COLO829 (cell line): ENCODE results near the gene C1orf74.
"Not testable (repeated sequence)": the region's sequence is repeated elsewhere in the genome, so short reads cannot be mapped to it uniquely, and the experiment has no call there.

Experiments
- DNase-seq: peaks from one replicate; pipeline ENCODE4 v3.0.0; 2012; ENCODE audit warnings: low spot score

C1orf74 gene

DNA sequence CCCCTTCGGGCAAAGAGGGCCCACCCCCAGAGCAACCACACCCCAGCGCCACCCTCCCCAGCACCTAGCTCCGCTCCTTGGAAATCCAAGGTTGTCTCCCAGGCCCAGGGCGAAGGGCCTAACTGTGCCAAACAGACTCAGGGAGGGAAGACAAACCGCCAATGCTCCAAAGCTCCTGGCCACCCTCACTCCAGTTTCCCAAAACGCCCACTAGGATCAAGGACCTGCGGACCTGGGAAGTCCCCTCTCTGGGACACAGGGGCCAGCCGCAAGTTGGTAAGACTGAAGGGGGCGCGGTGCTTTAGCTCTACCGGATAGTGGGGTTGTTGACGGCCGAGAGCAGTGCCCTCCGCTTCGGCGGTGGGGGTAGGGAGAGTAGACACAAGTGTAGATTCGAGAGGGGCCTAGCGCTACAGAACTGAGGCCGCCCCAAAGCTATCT is 21.0 kb upstream of the C1orf74 start:
- DNase-seq, result no peak

DNA sequence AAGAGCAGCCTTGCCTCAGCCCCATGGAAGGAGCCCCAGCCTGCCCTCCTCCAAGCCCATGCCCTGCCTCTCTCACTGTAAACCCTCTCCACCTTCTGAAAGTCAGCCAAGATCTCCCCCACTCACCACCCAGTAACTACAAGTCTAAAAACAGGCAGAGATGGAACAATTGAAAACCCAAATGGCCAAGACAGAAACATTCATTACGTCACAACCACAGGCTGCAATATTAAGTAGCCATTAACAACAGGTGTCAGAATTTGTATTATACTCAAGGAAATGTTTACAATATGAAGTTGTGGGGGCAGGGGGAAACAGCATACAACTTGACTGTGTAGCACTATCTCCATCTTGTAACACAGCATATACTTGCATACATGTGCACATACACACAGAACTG is 19.2 kb upstream of the C1orf74 start:
- no peak for DNase-seq

DNA sequence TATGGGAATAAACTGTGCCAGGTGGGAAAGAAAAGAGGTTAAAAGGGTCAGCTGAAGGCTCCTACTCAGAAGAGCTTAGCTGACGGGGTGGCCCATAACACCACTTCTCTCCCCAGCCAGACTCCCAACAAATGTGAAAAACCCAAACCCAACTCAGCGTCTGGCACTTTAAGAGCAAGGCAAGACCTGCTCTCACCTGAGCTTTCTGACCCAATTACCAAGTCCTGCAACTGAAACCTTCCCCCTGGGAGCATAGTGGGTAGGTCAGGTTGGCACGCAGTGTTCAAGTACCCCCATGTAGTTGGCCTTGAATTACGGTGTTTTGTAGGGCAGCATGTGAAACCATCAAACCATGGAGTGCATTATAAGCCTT is 18.4 kb upstream of the C1orf74 start:
- DNase-seq, result no peak

DNA sequence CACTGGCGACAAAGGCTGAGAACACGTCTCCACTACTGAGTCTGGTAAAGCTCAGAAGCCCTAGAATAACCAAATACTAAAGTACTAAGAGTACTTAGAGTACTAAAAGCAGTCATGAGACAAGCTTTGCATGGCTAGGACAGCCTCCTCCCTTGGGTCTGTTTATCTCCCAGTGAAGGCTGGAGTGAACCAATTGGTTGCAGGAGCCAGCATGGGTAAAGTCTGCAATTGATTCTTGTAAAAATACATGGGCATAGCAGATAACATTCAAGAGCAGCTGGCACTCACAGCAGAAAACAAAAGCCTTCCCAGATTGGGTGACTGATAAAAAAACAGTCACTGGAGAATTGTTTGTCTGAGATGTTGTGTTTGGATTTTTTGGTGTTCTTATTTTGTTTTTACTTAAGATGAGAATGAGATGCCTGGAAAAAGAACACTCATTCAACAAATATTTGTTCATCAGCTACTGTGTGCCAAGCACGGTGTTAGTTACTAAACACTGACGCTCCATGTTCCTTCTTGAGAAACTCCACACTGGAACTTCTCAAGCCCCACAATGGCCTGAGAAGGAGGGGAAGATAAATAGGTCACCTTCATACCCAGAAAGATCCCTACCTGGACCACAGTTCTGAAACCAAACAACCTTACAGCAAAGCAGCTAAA is 17.9 kb upstream of the C1orf74 start:
- no peak for DNase-seq

DNA sequence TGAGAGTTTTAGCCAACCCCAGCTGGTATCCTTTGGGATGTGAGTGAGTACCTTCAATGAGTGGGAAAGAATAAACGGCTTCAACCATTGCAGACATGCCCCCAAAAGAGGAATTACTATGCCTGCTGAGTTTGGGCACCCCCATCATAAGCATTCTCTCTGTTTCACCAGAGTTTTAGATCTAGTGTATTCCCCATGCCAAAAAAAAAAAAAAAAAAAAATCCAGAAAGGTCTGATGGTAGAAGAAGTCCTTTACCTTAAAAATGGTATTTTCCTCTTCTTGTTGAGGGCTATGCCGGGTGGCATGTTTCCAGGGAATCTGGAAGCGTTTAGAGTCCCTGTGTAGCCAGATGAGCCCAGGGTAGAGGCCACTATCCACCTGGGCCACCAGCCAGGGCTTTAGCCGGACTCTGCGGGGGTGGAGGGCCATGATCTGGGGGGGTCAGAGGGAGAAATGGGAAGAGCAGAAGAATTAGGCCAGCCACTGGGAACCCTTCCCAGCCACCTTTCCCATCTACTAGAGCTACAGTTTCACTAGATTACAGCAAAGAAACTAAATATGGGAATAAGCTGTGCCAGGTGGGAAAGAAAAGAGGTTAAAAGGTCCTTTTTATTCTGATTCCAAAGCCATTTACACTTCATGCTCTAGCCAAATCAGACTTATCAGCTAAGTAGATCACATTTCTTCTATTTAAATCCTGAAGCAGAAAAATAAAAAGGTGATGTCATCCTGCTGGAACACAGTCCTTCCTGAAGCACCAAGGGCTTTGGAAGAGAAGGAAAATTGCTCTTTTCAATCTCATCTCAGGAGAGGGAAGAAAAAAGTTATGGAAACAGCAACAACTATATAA is 16.9 kb upstream of the C1orf74 start:
- no peak for DNase-seq

DNA sequence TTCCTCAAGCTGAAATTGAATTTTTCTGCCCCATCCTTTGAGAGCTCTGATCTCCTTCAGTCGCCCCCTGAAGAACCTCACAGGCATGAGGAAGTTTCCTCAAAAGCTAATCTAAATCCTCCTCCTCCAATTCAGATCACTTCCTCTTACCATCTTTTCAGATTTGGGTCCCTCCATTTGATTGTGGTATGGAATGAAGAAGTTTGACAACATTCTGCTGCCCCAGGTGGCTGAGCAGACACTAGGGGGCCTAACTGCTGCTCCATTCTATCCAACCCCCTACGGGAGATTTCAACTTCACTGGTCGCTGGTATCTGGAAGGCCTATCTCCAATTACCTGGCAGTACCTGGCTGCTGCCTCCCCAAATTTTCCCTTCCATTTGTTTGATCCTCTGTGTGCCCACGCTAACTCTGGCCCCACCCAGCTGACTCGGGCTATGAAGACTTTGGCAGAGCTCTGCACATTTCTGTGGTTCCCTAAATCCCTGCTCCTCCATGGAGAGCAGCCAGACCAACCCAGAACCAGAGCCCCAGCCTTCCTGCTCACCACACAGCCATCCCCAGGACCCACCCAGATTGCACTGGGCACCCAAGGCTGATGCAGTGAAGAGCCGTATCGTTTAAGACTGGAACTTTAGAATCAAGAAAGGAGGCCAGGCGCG is 13.8 kb upstream of the C1orf74 start:
- no peak for DNase-seq

DNA sequence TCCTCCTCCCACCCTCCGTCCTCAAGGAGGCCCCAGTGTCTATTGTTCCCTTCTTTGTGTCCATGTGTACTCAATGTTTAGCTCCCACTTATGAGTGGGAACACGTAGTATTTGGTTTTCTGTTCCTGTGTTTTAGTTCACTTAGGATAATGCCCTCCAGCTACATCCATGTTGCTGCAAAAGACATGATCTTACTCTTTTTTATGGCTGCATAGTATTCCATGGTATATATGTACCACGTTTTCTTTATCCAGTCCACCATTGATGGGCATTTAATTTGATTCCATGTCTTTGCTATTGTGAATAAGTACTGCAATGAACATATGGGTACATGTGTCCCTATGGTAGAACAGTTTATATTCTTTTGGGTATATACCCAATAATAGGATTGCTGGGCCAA is 9.4 kb upstream of the C1orf74 start:
- not testable (repeated sequence) for DNase-seq

DNA sequence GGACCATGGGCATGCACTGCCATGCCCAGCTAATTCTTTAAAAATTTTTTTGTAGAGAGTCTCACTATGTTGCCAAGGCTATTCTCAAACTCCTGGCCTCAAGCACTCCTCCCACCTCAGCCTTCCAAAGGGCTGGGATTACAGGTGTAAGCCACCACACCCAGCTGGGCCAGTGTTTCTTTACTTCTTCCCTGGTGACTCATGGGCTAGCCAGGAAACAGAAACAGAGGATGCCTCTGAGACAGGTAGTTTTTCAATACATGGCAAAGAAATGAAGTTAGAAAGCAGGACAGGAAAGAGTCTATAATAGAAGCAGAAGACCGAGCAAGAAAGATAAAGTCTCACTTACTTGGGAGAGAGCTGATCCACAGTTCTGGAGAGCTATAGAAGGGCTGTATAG is 7.6 kb upstream of the C1orf74 start:
- no peak for DNase-seq

DNA sequence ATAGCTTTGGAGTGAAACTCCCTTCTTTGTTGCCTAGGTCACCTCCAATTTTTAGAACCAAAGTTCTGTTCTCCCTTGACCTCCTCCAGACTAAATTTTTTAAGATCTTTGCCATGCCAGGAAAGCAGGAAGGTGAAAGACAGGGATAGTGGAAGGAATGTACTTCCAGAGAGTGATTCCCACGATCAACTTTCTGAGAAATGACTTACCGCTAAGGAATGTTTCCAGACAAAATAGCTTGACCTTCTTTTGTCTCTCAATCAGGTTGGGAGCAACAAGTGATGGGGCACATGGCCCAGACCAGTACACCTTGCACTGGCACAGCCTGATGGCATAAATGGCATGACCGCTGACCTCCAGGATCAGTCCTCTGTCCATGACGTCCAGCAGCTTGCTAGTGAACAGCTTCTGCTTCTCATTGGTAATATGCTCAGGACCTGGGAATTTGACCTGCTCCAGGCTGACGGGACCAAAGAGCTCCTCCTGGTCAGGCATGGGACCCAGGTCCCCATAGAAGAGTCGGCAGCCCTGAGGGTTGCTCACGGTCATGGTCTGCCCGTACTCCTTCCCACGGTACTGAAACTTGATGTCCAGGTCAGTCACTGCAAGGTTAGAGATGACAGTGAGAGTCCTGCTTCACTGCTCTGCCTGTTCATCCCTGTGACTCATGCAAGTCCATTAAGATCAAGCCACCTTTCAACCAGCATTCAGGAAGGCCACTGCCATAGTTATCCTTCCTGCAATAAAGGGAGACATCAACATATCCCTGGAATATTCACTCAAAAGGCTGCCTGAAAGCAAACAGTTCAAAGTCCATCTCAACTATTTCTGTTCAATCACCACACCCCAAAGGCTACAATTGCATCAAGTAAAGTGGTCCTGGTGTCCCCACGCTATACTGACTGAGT is 6.2 kb upstream of the C1orf74 start:
- DNase-seq, result no peak

DNA sequence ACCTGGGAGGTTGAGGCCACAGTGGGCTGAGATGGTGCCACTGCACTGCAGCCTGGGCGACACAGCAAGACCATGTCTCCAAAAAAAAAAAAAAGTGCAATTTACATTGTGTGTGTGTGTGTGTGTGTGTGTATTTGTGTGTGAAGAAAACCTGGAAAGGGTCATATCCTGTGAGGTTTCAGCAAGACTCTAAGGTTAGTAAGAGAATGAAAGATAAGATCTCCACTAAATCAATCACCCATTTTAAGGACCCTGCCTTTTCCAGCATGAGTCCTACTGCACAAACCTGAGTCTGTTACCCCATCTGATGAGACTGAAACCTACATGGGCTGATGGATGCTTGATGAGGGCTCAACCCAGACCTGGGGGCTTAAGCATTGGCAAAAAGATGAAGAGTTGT is 4.9 kb upstream of the C1orf74 start:
- DNase-seq, result no peak

DNA sequence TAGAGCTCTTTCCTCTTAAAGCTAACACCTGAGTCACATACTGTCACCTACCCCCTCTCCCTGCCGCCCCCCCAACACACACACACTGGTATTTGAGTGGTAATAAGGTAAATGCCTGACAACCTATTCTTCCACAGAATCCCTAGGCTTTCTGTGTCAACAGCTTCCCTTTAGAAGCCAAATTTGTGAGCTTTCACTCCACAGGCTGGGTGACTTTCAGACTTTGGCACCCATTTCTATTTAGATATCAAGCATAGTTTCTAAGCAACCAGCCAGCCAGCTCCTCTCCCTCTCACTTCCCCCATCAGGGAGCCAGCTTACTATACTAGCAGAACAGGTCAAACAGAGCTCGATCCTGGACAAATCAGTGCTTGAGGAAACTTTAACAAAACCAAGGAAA is 3.2 kb upstream of the C1orf74 start:
- DNase-seq, result no peak

DNA sequence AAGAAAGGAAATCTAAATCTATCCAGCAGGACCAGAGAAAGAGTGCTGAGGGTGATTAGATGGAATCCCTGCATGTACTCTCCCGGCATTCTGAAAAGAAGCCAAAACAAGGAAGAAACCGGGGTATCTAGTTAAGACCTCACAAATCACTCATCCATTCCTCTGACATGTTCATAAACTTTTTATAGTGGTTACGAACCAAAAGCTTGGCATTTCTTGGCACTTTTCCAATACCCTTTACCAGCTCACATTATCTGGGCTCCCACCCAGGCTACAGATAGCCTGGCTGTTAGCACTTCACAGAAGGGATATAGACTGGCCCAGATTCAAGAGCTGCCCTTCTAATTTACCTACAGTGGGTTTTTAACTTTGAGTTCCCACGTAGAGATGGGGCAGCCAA is 1.8 kb upstream of the C1orf74 start:
- DNase-seq, result no peak

DNA sequence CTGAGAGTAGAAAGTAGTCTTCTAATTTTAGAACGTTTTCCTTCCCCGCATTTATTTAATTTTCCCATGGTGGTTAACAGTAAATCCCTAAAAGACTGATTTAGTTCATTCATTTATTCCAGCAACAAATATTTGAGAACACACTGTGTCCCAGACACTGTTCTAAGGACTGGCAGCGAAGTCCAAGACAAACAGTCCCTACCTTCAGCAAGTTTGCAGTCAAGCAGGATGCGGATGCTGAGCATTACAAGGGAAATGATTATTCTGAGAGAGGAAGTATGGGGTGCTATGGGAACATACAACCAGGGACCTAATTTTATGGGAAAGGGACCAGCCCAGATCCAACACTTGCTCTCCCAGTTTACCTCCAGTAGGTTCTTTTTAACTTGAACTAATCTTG is 1.2 kb upstream of the C1orf74 start:
- DNase-seq, result no peak

DNA sequence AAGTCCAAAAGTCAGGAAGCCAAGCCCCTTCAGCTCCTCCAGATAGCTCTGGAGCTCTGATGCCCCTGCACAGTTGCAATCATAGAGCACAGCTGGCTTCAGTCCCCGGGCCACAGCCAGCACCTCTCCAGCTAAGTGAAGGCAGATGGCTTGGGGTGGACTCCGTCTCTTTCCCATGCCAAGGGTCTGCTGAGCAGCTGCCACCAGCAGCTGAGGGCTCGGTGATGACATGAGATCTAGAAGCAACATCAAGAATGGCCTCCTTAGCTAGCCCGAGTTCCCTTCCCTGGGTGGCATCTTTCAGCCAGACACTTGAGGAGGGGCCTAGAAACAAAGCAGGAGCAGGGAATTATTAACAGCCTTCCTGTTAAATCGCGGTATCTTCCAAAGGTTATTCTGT is 973 bp downstream of the C1orf74 start:
- no peak for DNase-seq

DNA sequence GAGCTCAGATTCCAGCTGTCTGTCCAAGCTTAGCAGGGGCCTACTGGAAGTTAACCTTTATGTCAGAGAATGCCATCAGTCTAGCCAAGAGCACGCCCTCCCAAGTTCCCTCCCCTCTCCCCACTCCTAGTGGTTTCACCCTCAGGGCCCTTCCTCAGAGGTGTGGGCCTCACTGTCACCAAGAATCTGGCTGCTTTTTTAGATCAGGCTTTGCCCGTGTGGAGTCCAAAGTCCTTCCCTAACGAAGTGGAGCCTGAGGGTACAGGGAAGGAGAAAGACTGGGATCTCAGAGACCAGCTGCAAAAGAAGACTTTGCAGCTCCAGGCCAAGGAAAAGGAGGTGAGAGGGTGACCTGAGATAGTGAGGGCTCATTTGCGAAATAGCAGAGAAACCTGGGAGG is 4.1 kb downstream of the C1orf74 start:
- no peak for DNase-seq

DNA sequence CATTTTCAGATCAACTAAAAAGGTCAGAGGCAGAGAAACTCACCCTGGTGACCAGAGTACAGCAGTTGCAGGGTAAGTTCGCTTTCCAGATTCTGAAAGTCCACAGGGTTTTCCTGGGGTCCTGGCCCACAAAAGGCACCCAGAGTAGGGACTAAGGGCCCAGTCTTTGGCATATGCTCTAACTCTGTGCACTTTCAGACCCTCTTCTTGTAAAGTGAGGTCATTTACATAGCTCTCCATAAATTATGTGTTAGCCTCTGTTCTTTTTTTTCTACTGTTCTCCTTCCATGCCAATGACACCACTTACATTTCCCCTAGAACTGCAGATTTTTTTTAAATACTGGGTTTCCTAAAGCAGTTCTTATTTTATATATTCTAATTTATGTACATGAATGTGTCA is 6.3 kb downstream of the C1orf74 start:
- no peak for DNase-seq

DNA sequence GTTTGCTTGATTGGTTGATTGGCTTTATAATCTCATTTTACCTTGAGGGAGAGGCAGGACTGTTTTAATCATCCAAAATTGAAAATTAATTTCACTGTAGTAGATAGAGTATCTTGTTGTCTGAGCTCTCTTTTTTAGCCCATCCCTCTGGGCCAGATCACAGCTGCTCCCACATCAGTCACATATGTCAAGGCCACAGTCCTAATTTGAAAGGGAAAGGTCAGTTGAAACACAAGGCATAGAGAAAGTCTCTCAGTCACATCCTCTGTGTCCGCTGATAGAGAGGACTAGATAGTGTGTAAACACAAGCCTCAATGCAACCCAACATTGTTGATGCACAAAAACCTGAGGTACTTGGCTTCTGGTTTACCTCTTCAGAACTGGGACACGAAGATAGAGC is 6.8 kb downstream of the C1orf74 start:
- no peak for DNase-seq

DNA sequence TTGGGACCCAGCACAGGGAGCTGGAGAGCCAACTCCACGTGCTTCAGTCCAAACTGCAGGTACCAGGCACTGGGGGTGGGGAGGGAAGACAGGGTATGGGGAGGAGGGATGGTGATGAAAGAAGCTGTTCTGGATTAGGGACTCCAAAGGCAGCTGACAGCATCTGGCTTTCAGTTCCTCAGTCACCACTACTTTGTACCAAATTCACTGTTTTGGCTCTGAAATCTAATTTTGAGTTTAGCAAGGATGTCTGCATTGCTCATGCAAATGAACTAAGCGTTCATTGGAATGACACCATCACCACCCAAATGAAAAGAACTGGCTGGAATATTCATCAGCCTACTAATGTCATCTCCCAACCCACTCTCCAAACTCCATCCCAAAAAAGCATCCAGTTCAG is 8.7 kb downstream of the C1orf74 start:
- DNase-seq, result no peak

DNA sequence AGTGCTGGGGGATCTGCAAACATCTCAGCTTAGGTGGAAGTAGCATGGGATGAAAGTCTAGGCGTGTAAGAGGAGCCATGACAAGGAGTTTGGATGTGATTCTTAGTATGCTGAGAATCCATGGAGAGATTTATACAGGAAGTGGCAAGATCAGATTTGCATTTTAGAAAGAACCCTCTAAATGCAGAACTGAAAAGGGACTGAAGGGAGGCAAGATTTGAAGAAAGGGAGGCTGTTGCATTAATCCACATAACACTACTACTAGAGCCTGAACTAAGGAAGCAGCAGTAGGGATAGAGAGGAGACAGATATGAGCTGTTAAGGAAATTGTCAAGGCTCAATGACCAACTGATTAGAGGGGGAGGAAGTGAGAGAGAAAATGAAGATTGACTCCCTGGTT is 9.8 kb downstream of the C1orf74 start:
- DNase-seq, result no peak

DNA sequence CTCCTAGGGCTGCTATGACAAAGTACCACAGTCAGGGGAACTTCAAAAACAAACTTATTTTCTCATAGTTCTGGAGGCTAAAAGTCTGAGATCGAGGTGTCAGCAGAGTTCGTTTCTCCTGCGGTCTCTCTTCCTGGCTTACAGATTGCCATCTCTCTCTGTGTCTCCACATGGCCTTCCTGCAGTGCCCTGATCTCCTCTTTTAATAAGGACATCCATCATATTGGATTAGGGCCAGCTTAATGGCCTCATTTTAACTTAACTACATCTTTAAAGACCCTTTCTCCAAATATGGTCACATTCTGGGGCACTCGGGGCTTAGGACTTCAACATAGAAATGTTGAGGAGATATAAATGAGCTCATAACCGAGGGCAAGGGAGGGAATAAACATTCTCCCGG is 12.2 kb downstream of the C1orf74 start:
- no peak for DNase-seq

DNA sequence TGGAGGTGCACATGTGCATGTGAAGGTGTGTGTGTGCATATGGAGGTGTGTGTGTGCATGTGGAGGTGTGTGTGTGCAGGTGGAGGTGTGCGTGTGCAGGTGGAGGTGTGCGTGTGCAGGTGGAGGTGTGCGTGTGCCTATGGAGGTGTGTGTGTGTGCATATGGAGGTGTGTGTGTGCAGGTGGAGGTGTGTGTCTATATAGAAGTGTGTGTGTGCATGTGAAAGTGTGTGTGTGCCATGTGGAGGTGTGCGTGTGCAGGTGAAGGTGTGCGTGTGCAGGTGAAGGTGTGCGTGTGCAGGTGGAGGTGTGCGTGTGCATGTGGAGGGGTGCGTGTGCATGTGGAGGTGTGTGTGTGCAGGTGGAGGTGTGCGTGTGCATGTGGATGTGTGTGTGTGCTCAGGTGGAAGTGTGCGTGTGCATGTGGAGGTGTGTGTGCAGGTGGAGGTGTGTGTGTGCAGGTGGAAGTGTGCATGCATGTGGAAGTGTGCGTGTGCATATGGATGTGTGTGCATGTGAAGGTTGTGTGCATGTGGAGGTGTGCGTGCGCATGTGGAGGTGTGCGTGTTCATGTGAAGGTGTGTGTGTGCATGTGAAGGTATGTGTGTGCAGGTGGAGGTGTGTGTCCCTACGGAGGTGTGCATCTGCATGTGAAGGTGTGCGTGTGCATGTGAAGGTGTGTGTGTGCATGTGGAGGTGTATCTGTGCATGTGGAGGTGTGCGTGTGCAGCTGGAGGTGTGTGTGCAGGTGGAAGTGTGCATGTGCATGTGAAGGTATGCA is 13.5 kb downstream of the C1orf74 start:
- DNase-seq, result no peak
